ENCODE results near the gene FBXL16. TPM values are rescaled to one million over a fixed set of nuclear protein-coding genes. Genes with fewer than 3 reads are reported as not detected.

Gene FBXL16
- total RNA-seq, 1 donor from 2014 or later = 0.17 TPM

DNA sequence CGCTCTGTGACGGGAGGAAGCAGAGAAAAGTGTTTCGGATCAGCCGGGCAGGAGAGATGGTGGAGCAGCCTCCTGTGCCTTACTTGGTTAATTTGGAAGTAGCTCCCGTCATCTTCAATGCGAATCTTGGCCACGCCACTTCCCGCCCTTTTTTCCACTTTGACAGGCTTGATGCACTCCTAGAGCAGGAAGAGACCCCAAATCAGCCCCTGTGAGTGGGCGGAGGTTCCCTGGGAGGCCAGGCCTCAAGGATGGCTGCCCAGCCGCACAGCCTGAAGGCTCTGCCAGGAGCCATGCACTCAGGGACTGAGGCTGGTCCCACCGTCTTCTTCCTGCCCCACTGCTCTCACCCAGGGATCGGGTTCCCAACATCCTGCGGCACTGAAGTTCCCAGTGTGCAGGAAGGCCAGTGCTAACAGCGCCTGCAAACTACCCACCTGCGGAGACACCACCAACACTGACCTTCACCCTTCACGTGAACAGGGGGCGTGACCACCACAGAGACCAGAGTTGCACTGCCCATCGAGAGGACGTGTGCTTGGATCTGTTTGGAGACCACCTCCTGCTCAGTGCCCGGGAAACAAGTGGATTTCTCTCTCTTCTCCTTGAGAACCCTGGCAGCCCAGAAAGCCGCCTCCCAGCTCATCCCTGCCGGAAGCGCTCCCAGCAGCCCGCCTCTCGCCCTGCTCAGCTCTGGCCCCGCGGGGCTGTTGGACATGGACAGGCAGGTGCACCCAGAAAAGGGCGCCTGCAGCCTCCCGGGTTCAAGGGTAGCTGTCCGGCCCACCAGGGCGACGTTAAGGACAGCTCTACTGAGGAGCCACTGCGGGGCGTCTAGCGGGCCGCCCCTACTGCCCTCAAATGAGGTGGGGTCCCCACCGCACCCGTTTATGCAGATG is 34.2 kb upstream of the FBXL16 start:
- Histone ChIP-seq H3K4me3 (ENCODE audit: low read depth, low read length) (peak overlapping the region; percentile 97), H3K27me3 (ENCODE audit: control insufficient read depth, insufficient read depth, low read length) (no peaks in the 10 kb centered on the region), H3K36me3 (ENCODE audit: control insufficient read depth, insufficient read depth, low read length) (no peaks in the 10 kb centered on the region)
- TF ChIP-seq CTCF (IDR thresholded peaks at IDR 0.05; ENCODE audit: insufficient read depth, low read length, poor library complexity, severe bottlenecking) = no peak
- no peak for DNase-seq (ENCODE audit: low read depth)

DNA sequence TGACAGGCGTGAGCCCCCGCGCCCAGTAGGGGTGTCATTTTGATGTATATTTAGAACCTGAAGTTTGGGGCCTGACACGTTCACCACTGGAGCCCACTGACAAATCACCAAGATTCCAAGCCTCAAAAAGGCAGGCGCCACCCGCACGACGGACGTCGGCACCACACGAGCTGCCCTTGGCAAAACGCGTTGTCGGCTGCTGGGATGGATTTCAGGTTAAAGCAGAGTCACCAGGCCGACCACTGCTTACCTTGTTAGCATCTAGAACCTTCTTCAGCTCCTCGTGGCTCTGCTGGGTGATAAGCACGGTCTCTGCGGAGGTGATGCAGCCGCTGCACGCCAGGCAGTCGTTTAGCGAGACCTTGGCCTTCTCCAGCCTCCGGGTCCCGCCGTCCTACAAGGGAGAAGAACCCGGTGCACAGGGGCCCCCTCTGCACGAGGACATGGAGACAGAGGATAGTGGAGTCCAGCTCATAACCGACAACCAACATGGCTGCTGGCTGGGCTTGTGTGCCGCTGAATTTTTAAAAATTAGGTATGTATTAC is 31.4 kb upstream of the FBXL16 start:
- H3K36me3 ChIP-seq (ENCODE audit: control insufficient read depth, insufficient read depth, low read length) = peaks cover 2% of the 10 kb centered on the region
- no peak for TF ChIP-seq CTCF (IDR thresholded peaks at IDR 0.05; ENCODE audit: insufficient read depth, low read length, poor library complexity, severe bottlenecking)

GRCh38 chr16:735982-736453 is 30.4 kb upstream of the FBXL16 start:
- no peak for TF ChIP-seq CTCF (IDR thresholded peaks at IDR 0.05; ENCODE audit: insufficient read depth, low read length, poor library complexity, severe bottlenecking)
- peaks cover 2% of the 10 kb centered on the region for H3K36me3 ChIP-seq (ENCODE audit: control insufficient read depth, insufficient read depth, low read length)
- H3K4me3 ChIP-seq (ENCODE audit: low read depth, low read length) = no peak overlapping the region
- DNase-seq (ENCODE audit: low read depth) = no peak
- no peaks in the 10 kb centered on the region for H3K27me3 ChIP-seq (ENCODE audit: control insufficient read depth, insufficient read depth, low read length)

More for the DNA sequence above, 31.4 kb upstream of the FBXL16 start:
- H3K4me3 ChIP-seq (ENCODE audit: low read depth, low read length) = no peak overlapping the region
- H3K27me3 ChIP-seq (ENCODE audit: control insufficient read depth, insufficient read depth, low read length) = no peaks in the 10 kb centered on the region
- DNase-seq (ENCODE audit: low read depth) = no peak

GRCh38 chr16:734981-735881 is 29.6 kb upstream of the FBXL16 start:
- DNase-seq (ENCODE audit: low read depth) = no peak
- H3K4me3 ChIP-seq (ENCODE audit: low read depth, low read length) = no peak overlapping the region
- peaks cover 2% of the 10 kb centered on the region for H3K36me3 ChIP-seq (ENCODE audit: control insufficient read depth, insufficient read depth, low read length)
- no peak for TF ChIP-seq CTCF (IDR thresholded peaks at IDR 0.05; ENCODE audit: insufficient read depth, low read length, poor library complexity, severe bottlenecking)
- H3K27me3 ChIP-seq (ENCODE audit: control insufficient read depth, insufficient read depth, low read length) = no peaks in the 10 kb centered on the region

DNA sequence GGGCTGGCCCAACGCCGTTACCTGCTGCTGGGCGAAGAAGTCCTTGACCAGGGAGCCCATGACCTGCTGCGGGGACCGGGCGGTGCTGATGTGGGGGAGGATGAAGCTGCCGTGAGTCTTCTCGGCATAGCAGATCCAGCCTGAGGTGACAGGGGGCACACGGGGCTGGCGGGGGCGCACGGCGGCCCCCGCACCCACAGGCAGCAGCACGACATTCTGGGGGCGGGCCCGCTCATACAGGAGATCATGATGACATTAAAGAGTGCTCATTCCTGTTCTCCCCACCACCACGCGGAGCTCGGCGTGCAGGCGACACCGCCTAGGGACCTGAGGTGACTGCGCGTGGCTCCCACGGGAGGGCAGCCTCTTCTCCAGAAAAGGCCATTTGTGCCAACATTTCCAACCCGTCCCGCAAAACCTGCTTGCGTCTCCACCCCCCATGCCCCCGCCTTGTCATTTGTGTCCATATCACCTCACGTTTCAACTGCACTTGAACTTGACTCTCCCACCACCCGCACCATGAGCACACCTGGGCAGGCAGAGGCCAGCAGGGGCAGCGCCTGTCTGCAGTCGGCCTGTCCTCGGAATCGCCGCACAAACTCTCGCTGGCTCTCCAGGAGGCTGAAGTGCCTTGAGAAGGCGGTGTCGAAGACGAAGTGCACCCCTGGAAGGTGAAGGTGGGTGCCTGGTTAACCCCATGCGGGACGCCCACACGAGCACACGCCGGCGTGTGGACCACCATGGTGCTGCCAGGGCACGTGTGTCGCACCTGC is 28.8 kb upstream of the FBXL16 start:
- no peak overlapping the region for H3K4me3 ChIP-seq (ENCODE audit: low read depth, low read length)
- no peaks in the 10 kb centered on the region for H3K27me3 ChIP-seq (ENCODE audit: control insufficient read depth, insufficient read depth, low read length)
- no peak for DNase-seq (ENCODE audit: low read depth)
- TF ChIP-seq CTCF (IDR thresholded peaks at IDR 0.05; ENCODE audit: insufficient read depth, low read length, poor library complexity, severe bottlenecking) = peak; percentile 4
- peaks cover 2% of the 10 kb centered on the region for H3K36me3 ChIP-seq (ENCODE audit: control insufficient read depth, insufficient read depth, low read length)
